GM19463 (cell line): Measurements from ENCODE around the gene LRCOL1.

ENCODE experiments used
- ATAC-seq: cut with Tn5 transposase; IDR thresholded peaks from one replicate; pipeline ENCODE4 v1.9.1; 2021; ENCODE audit warnings: mild to moderate bottlenecking, moderate library complexity; ENCODE audit not compliant: unreplicated experiment

LRCOL1 gene

DNA sequence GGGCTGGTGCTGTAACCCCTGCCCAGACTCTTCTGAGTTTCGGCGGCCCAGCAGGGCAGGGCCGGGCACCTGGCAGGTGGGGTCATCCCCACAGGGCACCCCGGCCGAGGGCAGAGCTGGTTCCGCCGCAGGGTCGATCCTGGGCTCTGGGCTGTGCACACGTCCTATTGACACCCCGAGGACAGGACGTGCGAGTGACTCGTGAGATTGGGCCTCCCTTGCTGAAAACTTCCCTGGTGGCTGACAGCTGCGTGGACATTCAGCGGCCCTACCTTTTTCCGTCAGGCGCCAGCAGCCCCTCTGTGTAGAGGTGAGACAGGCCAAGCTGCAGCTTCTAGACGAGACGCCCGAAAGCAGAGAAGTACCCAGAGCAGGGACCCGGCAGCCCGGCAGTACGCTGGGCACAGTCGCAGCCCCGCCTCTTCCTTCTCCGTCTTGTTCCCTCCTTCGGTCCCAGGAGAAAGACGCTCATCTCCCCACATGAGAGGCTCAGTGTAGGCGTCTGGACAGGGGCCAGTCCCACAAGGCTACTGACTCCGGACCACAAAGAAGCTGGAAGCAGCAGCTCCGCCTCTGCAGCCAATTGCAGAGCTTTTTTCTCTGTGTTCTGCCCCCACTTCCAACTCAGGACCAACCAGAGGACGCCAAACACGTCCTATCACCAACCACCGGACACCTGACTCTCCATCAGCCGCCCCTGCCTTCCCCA lies at the start of gene LRCOL1:
LRCOL1 (minus strand) TSS at position 532 of the 709 bp plus-strand sequence. CDS start 4,331 bp downstream, outside the sequence.
- ATAC-seq: no peak

GRCh38 chr12:132660052-132660451 lies 49.7 kb upstream of the LRCOL1 start:
- ATAC-seq: no peak

DNA sequence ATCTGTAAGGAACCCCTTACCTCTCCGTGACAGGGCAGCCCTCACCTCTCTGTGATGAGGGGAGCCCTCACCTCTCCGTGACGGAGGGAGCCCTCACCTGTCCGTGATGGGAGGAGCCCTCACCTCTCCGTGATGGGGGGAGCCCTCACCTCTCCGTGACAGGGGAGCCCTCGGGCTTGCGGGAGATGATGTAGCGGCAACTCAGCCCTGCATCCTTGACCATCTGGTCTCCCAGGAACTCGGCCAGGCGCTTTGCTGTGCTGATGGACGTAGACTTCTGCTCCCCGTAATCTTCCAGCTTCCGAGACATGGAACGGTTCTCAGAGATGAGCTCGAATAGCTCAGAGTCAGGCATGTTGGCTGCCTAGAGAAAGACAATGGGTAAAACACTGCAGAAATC lies 48.8 kb upstream of the LRCOL1 start:
- no peak for ATAC-seq

GRCh38 chr12:132658149-132658894 lies 47.9 kb upstream of the LRCOL1 start:
- ATAC-seq: no peak

- no peak for ATAC-seq
These were observed 46.8 kb upstream of the LRCOL1 start for GRCh38 chr12:132657004-132657727.

GRCh38 chr12:132653567-132654290 lies 43.3 kb upstream of the LRCOL1 start:
- no peak for ATAC-seq

DNA sequence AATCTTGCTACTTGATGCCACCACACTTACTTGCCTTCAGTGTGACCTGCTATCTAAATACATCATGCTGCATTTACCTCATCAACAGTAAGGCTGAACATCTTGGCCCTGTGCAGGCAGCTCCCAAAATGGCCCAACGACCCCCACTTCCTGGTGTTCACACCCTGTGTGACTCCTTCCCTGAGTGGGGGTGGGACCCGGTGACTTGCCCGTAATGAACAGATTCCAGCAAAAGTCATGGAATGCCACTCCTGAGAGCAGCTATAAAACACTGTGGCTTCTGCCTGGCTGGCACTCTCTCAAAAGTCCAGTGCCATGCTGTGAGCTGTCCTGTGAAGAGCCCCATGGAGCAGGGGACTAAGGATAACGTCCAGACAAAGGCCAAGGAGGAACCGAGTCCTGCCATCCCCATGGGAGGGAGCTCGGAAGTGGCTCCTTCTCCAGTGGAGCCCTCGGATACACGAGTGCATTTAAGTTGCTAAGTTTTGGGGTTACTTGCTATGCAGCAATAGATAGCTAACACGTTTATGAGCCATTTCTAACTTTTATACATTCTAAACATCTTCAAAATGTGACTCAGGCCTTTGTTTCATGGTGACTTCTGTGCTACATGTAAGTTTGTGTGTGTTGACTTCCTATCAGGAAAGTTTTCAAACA lies 41.2 kb upstream of the LRCOL1 start:
- ATAC-seq: no peak

DNA sequence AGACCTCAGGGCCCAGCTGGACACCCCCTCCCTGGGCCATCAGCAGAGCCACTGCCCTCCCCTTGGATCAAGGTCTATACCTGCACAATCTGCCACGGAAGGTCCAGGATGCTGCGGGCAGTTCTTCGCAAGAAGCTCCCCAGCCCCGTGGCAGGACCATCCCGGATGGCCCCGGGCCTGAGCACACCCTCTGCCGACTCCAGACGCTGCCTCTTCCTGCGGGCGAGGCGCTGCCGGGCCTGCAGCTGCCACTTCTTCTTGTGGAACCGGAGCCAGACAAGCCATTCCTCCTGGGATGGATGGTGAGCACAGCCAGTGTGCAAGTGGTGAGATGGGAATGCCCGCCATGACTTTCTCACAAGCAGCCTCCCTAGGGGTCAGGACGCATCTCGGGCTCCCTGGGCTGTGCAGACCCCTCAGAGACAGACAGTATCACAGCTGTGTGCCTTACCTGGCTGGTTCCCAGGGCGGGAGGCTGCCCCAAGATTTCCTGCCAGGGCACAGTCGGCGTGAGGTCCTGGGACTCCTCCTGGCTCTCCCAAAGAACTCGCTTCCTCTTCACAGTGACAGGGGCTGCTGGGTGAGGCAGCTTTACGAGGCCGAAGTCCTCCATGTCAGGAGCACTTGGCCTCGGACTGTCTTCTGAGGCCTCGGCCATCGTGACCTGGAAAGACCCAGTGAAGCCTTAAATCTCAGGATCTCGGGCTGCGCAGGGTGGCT lies 39.0 kb upstream of the LRCOL1 start:
- ATAC-seq: no peak

DNA sequence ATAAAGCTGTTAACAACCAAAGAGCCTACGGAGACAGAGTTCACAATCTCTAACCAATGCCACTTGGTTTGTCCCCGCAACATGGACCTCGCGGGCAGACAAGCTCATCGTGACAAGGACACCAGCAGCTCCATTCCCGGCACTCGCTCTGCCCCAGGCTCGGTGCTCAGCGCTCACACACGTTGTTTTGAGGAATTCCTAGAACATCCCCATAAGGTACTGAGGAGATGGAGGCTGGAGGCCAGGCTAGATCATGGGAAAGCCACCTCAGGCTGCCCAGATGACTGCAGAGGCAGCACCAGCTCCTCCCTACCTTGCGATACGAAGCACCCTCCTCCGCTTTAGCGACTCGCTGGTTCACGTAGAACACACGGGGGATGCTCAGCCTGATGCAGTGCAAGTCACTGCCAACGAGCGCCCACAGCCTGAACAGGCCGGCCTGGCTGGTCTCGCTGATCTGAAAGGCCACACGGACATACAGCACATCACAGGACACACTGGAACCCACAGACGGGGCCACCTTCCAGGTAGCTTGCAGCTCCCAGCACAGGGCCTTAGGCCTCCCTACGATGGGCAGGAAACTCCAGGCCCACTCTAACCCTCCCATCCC lies 38.3 kb upstream of the LRCOL1 start:
- ATAC-seq: no peak

GRCh38 chr12:132647858-132648257 lies 37.5 kb upstream of the LRCOL1 start:
- no peak for ATAC-seq

DNA sequence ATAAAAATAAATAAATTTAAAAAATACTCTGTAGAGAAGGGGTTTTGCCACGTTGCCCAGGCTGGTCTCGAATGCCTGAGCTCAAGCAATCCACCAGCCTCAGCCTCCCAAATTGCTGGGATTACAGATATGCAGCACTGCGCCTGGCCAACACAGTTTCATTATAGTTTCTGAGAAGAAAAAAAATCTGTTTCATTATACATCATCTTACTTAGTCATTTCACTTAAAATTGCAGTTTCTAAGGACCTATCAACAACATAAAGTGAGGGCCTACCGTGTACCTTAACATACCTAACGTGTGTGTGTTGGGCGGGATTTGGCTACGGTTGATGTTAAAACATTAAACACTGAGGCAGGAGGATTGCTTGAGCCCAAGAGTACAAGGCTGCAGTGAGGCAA lies 36.5 kb upstream of the LRCOL1 start:
- no peak for ATAC-seq

- no peak for ATAC-seq
These were observed 32.8 kb upstream of the LRCOL1 start for GRCh38 chr12:132642846-132643835.

DNA sequence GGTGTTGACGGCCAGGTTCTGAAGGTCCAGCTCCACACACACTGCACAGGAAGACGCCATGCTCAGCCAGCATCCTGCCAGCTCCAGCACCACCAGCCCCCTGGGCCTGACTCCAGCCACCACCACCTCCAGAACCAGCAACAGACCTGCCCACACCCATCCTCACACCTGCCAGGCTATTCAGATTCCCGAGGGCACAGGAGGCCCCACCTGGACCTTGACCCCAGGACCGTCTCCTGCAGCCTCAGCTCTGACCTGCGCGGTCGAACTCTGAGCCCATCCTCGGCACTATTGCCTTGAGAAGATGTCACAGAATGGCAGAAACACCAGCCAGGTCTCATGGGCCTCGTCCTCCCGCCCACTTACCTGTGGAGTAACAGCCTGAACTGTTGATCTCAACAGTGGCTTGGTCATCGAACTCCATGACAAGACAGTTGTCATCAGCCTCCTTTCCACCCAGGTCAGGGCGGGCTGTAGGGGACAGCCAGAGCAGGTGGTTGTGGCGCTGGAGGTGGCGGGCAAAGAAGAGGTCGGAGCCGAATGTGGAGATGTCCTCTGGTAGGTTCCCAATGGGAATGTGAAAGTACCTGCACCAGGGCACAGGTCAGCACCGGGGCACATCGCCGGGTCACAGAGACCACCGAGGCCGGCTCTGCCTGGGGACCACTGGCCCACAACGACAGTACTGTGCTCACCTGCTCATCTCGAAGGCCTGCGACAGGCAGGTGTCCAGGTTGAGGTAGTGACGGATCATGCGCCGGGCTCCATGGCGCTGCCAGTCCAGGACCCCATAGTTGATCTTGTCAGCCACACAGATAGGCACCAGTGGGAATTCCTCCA lies 31.6 kb upstream of the LRCOL1 start:
- no peak for ATAC-seq

DNA sequence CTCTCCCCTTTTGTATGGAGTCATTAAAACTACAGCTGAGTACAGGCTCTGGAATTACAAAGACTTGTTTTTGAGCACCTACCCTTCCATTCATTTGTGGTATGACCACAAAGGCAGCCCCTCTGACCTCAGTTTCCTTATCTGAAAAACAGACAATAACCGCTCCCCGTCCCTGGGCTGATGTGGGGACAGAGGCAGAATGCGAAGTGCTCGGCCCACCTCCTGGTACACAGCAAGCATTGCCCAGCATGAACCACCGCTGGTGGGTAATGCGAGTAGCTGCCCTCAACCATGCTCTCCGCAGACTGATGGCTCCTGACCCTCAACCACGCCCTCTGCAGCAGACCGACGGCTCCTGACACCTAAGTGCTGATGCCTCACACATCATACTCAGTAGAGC lies 30.6 kb upstream of the LRCOL1 start:
- ATAC-seq: no peak

DNA sequence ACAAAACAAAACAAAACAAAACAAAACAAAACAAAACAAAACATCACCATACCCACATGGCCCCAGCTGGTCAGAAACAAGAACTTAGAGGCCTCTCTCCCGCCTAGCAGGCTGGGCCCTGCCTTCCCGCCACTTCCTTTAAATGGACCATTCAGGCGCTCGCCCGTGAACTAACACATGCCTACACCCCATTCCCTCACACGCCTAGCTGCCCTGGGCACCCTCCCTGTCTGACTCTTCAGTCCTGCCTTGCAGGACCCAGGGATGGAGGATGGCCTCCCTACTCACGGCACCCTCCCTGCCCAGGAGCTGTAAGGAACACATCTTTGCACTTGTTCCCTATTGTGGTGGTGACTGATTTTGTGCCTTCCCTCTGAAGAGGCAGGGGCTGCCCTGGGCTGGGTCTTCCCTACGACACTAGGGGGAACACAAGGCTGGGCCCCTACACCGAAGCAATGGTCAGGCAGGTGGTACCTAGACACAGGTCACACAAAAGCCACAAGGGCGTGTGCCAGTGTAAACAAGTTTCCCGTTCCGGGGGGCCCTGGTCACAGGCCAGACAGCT lies 29.7 kb upstream of the LRCOL1 start:
- ATAC-seq: no peak

- no peak for ATAC-seq
These were observed 28.4 kb upstream of the LRCOL1 start for GRCh38 chr12:132638541-132639408.
